GM21717 (cell line): ENCODE results near the gene TUBB4B.

Experiments
- ATAC-seq: cut with Tn5 transposase; IDR thresholded peaks from one replicate; pipeline ENCODE4 v1.9.1; 2021; ENCODE audit warnings: mild to moderate bottlenecking, moderate library complexity; ENCODE audit not compliant: unreplicated experiment

TUBB4B gene

GRCh38 chr9:137211532-137211931, 29.6 kb upstream of the TUBB4B start:
- no peak for ATAC-seq

- no peak for ATAC-seq
These were observed 28.6 kb upstream of the TUBB4B start for GRCh38 chr9:137212520-137212919.

- ATAC-seq: no peak
These were observed 27.7 kb upstream of the TUBB4B start for GRCh38 chr9:137213160-137214060.

GRCh38 chr9:137214620-137215019, 26.5 kb upstream of the TUBB4B start:
- ATAC-seq: no peak

GRCh38 chr9:137215196-137215986, 25.7 kb upstream of the TUBB4B start:
- ATAC-seq: no peak

GRCh38 chr9:137216188-137216965, 24.7 kb upstream of the TUBB4B start:
- ATAC-seq: no peak

GRCh38 chr9:137217276-137218211, 23.5 kb upstream of the TUBB4B start:
- no peak for ATAC-seq

GRCh38 chr9:137218212-137218753, 22.8 kb upstream of the TUBB4B start:
- ATAC-seq: no peak

- no peak for ATAC-seq
These were observed 22.3 kb upstream of the TUBB4B start for GRCh38 chr9:137218754-137219271.

GRCh38 chr9:137219757-137220316, 21.2 kb upstream of the TUBB4B start:
- ATAC-seq: no peak

GRCh38 chr9:137220317-137221094, 20.6 kb upstream of the TUBB4B start:
- no peak for ATAC-seq

GRCh38 chr9:137221095-137221505, 20.0 kb upstream of the TUBB4B start:
- no peak for ATAC-seq

GRCh38 chr9:137221506-137222111, 19.5 kb upstream of the TUBB4B start:
- ATAC-seq: no peak

GRCh38 chr9:137222190-137223077, 18.7 kb upstream of the TUBB4B start, which contains the start of gene RNF208:
Gene RNF208 (minus strand): TSS chr9:137222240. CDS start chr9:137221212, 1,028 bp downstream.
- ATAC-seq: no peak

- ATAC-seq: peak; percentile 48
These were observed 17.8 kb upstream of the TUBB4B start for GRCh38 chr9:137223078-137223970.
